NB4 (cell line): ENCODE results near the gene UBN1.

ENCODE experiments used
- MYC ChIP-seq: IDR thresholded peaks from 2 replicates; pipeline ENCODE4 v1.6.1; 2011; ENCODE audit warnings: low read depth, low read length
- POLR2A ChIP-seq: IDR thresholded peaks from 2 replicates; pipeline ENCODE4 v1.6.1; 2011; ENCODE audit warnings: mild to moderate bottlenecking; ENCODE audit not compliant: insufficient read length; ENCODE audit errors: extremely low read depth
- TF ChIP-seq, protein P1 (sequence below): IDR thresholded peaks from one replicate; pipeline ENCODE4 v1.5.1; 2012; ENCODE audit warnings: low read depth, low read length
- TF ChIP-seq, protein P2 (sequence below): IDR thresholded peaks from 2 replicates; pipeline ENCODE4 v1.6.1; 2011; ENCODE audit warnings: low read depth, low read length

DNA sequence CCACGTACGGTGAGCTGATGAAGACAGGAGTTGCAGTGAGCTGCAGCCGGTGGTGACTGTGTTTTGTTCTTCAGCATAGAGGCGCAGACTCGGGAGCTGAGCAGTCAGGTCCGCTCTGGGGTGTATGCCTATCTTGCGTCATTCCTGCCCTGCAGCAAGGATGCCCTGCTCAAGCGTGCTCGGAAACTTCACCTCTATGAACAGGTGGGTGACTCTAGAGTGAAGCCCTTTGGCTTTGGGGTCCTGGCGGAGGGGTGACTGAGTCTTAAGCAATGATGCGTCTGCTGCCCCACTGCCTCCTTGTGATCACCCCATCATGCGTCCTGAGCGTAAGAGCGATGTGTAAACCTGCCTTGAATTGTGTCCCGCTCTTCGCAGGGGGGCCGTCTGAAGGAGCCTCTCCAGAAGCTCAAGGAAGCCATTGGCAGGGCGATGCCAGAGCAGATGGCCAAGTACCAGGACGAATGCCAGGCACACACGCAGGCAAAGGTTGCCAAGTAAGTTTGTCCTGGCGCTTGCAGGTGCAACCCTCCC lies 22.9 kb downstream of the UBN1 start:
- no peak for TF ChIP-seq POLR2A
- TF ChIP-seq, protein P1, sequence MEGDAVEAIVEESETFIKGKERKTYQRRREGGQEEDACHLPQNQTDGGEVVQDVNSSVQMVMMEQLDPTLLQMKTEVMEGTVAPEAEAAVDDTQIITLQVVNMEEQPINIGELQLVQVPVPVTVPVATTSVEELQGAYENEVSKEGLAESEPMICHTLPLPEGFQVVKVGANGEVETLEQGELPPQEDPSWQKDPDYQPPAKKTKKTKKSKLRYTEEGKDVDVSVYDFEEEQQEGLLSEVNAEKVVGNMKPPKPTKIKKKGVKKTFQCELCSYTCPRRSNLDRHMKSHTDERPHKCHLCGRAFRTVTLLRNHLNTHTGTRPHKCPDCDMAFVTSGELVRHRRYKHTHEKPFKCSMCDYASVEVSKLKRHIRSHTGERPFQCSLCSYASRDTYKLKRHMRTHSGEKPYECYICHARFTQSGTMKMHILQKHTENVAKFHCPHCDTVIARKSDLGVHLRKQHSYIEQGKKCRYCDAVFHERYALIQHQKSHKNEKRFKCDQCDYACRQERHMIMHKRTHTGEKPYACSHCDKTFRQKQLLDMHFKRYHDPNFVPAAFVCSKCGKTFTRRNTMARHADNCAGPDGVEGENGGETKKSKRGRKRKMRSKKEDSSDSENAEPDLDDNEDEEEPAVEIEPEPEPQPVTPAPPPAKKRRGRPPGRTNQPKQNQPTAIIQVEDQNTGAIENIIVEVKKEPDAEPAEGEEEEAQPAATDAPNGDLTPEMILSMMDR: no peak
- TF ChIP-seq, protein P2, sequence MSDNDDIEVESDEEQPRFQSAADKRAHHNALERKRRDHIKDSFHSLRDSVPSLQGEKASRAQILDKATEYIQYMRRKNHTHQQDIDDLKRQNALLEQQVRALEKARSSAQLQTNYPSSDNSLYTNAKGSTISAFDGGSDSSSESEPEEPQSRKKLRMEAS: no peak
- TF ChIP-seq MYC: no peak
